ENCODE measurements around the gene COL25A1. TPM values are rescaled to one million over a fixed set of nuclear protein-coding genes. Genes with fewer than 3 reads are reported as not detected.

The COL25A1 gene
- total RNA-seq, 1 donor from 2014 or later, result 5.6 TPM

DNA sequence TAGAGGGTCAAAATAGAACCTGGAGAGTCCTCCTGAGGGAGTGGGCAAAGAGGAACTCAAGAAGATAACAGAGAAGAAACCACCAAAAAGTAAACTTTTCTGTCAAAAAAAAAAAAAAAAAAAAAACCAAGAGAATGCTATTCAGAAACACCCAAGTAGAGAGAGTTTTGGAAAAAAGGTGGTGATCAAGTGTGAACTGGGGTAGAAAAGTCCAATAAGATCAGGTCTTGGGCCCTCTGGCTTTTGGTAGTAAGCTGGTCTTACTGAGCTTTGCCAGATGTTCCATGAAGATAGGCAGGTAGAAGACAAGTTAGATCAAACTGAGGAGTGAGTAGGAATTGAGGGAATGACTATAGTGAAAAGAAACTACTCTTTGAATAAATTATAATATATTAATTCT, 167.5 kb downstream of the COL25A1 start:
- H3K4me3 ChIP-seq, result no peak overlapping the region
- no peaks in the 10 kb centered on the region for H3K4me1 ChIP-seq
- DNase-seq (ENCODE audit: low spot score in 2 of 2), result no peak
- no peaks in the 10 kb centered on the region for H3K36me3 ChIP-seq
- no peak overlapping the region for H3K27ac ChIP-seq
- no peaks in the 10 kb centered on the region for H3K27me3 ChIP-seq
- TF ChIP-seq, protein P1, sequence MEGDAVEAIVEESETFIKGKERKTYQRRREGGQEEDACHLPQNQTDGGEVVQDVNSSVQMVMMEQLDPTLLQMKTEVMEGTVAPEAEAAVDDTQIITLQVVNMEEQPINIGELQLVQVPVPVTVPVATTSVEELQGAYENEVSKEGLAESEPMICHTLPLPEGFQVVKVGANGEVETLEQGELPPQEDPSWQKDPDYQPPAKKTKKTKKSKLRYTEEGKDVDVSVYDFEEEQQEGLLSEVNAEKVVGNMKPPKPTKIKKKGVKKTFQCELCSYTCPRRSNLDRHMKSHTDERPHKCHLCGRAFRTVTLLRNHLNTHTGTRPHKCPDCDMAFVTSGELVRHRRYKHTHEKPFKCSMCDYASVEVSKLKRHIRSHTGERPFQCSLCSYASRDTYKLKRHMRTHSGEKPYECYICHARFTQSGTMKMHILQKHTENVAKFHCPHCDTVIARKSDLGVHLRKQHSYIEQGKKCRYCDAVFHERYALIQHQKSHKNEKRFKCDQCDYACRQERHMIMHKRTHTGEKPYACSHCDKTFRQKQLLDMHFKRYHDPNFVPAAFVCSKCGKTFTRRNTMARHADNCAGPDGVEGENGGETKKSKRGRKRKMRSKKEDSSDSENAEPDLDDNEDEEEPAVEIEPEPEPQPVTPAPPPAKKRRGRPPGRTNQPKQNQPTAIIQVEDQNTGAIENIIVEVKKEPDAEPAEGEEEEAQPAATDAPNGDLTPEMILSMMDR (IDR thresholded peaks at IDR 0.05), result no peak
- H3K9me3 ChIP-seq, result no peaks in the 10 kb centered on the region
- intact Hi-C loops (cut with DNase I), result no loop called here

DNA sequence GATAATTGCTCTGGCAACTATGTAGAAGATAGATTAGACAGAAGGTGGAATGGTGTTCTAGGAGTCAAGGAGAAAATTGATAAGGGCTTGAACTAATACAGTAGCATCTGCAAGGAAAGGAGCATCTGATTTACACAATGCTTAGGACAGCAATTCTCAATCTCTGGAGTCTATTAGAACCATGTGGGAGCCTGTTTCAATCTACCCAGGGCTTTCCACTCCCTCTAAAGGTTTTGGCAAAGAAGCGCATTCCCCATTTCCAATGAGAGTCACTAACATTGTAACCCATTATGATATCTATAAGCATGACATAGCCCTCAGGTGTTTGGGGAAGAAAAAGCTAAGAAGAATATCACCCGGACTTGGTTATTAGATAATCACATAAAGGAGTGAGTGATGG, 168.2 kb downstream of the COL25A1 start:
- Histone ChIP-seq H3K4me3 (no peak overlapping the region), H3K27me3 (no peaks in the 10 kb centered on the region), H3K4me1 (no peaks in the 10 kb centered on the region), H3K36me3 (no peaks in the 10 kb centered on the region), H3K9me3 (no peaks in the 10 kb centered on the region), H3K27ac (no peak overlapping the region)
- intact Hi-C loops (cut with DNase I), result no loop called here
- DNase-seq (ENCODE audit: low spot score in 2 of 2), result no peak
- TF ChIP-seq, protein P1 (IDR thresholded peaks at IDR 0.05), result no peak

DNA sequence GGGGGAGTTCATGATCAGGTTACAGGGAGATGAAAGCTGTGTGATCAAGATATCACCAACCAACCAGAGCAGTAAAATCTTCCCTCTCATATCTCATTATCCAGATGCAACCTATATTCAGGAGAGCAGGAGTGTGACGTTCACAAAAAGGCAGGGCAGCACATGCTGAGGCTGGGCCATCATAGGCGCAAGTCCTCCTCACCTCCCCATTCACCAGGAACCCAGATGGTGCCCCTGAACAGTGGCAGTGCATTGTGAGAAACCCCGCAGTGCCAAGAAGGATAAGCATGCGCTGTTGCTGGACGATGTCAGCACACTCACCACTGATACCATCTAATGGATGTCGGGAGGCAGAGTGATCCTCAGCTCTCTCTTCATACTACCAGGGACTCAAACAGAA, 170.9 kb downstream of the COL25A1 start:
- TF ChIP-seq, protein P1 (IDR thresholded peaks at IDR 0.05), result no peak
- intact Hi-C loops (cut with DNase I), result no loop called here

GRCh38 chr4:109128589-109128988, 173.9 kb downstream of the COL25A1 start:
- Histone ChIP-seq H3K27me3 (no peaks in the 10 kb centered on the region), H3K4me3 (no peak overlapping the region), H3K9me3 (no peaks in the 10 kb centered on the region), H3K27ac (no peak overlapping the region), H3K4me1 (no peaks in the 10 kb centered on the region), H3K36me3 (no peaks in the 10 kb centered on the region)
- DNase-seq (ENCODE audit: low spot score in 2 of 2), result no peak
- TF ChIP-seq, protein P1 (IDR thresholded peaks at IDR 0.05), result no peak
- intact Hi-C loops (cut with DNase I), result no loop called here

More for the DNA sequence above, 170.9 kb downstream of the COL25A1 start:
- Histone ChIP-seq H3K27me3 (no peaks in the 10 kb centered on the region), H3K27ac (no peak overlapping the region), H3K36me3 (no peaks in the 10 kb centered on the region), H3K9me3 (no peaks in the 10 kb centered on the region), H3K4me1 (no peaks in the 10 kb centered on the region), H3K4me3 (no peak overlapping the region)
- DNase-seq (ENCODE audit: low spot score in 2 of 2), result no peak

DNA sequence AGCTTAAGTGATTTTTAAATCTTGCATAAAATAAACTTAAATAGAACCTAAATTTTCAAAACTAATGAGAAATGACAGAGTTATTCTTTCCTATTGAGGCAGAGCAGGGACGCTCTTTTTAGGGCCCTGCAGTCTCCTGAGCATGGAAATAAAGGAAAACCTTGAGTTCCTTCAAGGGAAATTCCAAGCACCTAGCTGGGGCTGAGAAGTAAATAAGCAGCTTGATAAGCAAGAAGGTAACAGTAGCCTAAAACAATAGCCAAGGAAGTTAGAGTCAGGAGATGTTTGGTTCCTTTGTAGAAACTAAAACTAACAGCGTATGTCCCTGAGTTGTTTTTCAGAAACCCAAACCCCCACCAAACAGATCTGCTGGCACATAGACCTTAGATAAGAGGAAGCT, 174.6 kb downstream of the COL25A1 start:
- H3K9me3 ChIP-seq, result no peaks in the 10 kb centered on the region
- H3K4me3 ChIP-seq, result no peak overlapping the region
- H3K36me3 ChIP-seq, result no peaks in the 10 kb centered on the region
- DNase-seq (ENCODE audit: low spot score in 2 of 2), result no peak
- no peak overlapping the region for H3K27ac ChIP-seq
- intact Hi-C loops (cut with DNase I), result no loop called here
- H3K4me1 ChIP-seq, result no peaks in the 10 kb centered on the region
- H3K27me3 ChIP-seq, result no peaks in the 10 kb centered on the region
- TF ChIP-seq, protein P1 (IDR thresholded peaks at IDR 0.05), result no peak

GRCh38 chr4:109126856-109127255, 175.6 kb downstream of the COL25A1 start:
- no peaks in the 10 kb centered on the region for H3K9me3 ChIP-seq
- no peak for DNase-seq (ENCODE audit: low spot score in 2 of 2)
- no peaks in the 10 kb centered on the region for H3K27me3 ChIP-seq
- intact Hi-C loops (cut with DNase I), result no loop called here
- TF ChIP-seq, protein P1 (IDR thresholded peaks at IDR 0.05), result no peak
- no peaks in the 10 kb centered on the region for H3K36me3 ChIP-seq
- no peaks in the 10 kb centered on the region for H3K4me1 ChIP-seq
- H3K4me3 ChIP-seq, result no peak overlapping the region
- H3K27ac ChIP-seq, result no peak overlapping the region

All from ascending aorta (tissue), 2 donors.